Activated CD4-positive, CD25-positive, alpha-beta regulatory T cell treated with anti-CD3 and anti-CD28 coated beads, Interleukin-2, amount 50 U/mL, for 16 hours (primary cell): ENCODE measurements around the gene PBX3.
"Not testable (repeated sequence)": the region's sequence is repeated elsewhere in the genome, so short reads cannot be mapped to it uniquely, and the experiment has no call there.

Experiments used
- DNase-seq: peaks from one replicate; pipeline ENCODE4 v3.0.0-alpha.2; 2020; ENCODE audit warnings: low read depth, low spot score

PBX3 gene

DNA sequence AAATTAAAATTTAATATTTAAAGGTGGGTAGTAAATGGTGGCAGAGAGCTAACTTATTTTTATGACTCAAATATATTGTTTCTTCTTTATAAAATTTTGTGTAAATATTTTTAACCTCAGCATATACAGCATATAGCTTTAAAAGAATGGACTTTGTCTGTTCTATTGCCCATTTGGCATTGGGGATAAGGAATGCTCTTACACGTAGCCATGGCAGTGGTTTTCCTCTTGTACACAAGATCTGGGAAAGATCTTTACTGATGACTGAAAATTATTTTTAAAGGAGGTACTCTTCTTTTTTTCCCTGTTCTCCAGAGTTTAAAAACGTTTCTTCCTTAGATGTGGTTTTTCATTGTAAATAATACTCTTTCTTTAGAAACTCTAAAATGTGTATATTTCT lies 75.0 kb downstream of the PBX3 start:
- DNase-seq = no peak

DNA sequence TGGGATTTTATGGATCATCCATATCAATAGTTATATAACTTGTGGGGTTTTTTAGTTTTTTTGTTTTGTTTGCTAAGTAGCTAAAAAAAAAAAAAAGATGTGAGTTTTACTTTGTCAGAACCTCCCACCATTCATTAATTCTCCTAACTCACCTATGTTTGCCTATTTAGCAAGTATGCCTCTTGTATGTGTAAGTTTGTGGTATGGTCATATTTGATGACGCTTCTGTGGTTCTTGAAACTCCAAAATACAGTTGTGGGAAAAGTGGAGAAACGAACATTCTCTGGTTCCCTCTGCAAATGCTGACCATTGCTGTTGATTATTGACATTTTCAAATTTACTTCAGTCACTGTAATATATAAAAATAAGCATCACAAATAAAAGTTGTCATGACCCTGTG lies 75.7 kb downstream of the PBX3 start:
- no peak for DNase-seq

DNA sequence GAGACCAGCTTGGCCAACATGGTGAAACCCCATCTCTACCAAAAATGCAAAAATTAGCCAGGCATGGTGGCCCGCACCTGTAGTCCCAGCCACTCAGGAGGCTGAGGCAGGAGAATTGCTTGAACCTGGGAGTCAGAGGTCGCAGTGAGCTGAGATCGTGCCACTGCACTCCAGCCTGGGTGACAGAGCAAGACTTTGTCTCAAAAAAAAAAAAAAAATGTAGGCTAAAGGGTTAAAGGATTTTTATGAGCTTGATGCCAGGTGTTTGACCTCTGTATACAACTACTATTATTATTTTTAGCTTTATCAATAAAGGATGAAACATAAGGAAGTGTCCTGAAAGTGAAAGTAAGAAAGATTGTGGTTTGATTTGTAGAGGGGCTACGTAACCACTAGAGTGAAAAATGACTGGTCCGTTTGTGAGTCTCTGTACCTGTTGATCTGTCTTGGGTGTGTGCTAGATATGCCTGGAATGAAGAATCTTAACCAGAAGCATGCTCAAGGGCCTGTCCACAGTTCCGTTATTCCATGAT lies 76.8 kb downstream of the PBX3 start:
- DNase-seq = not testable (repeated sequence)

- no peak for DNase-seq
Measured at GRCh38 chr9:125825762-125826161, 78.6 kb downstream of the PBX3 start.

- DNase-seq = no peak
Measured at GRCh38 chr9:125826850-125827249, 79.7 kb downstream of the PBX3 start.

DNA sequence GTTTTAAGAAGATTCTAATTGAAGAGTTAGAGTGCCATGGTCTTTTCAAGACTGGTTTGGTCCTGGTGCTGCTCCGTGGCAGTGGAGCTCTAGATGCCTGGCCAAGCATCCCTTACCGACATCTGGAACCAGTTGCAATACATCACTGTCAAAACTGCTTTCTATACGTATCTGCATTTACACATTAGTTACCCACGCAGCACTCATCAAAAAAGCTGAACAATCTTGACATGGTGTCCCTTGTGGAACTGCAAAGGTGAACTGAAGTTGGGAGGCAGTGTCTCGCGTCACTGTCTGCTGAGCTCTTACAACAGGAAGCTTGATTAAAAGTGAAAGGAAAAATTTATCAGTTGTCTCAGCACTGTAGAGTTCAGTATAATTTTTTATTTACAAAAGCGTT lies 82.6 kb downstream of the PBX3 start:
- DNase-seq = peak; percentile 16

DNA sequence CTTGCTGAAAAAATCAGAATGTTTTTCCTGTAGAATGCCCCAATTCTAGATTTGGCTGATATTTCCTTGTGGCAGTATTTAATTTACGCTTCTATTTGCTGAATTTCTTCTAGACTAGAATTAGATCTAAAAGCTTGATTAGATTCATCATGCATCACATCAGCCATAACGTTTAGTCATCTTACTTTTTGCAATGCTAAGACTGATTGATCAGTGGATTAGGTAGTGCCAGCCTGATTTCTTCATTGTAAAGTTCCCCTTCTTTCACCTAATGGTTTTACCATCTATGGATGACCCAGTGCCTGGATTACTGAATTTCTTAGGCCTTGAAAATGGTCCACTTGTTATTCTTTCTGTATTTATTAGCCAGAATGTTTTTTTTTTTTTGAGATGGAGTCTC lies 83.9 kb downstream of the PBX3 start:
- DNase-seq = no peak

DNA sequence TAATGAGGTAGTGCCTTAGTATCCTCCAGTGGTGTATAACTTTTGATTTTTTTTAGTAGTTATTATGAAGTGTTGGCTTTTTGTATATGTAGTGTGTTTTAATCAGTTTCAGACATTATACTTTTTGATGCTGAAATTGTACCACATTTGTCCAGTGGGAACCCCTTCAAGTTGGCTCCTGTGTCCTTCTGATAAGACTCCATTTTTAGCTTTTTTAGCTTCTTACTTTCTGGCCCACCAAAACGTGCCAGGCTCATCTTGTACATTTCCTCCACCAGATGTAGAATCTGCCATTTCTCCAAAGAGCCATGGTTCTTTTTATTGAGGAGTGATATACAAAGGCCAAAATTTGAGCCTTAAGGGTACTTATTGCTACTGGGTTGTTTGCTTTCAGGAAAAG lies 84.4 kb downstream of the PBX3 start:
- no peak for DNase-seq

DNA sequence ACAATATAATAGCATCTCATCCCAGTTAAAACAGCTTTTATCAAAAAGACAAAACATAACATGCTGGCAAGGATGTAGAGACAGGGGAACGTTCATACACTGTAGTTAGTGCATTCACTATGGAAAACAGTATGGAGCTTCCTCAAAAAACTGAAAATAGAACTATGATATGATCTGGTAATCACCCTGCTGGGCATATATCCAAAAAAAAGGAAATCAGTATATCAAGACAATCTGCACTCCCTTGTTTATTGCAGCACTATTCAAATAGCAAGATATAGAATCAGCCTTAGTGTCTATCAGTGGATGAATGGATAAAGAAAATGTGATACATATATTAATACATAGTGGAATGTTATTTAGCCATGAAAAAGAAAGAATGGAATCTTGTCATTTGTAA lies 88.5 kb downstream of the PBX3 start:
- no peak for DNase-seq

- no peak for DNase-seq
Measured at GRCh38 chr9:125839317-125839716, 92.1 kb downstream of the PBX3 start.

DNA sequence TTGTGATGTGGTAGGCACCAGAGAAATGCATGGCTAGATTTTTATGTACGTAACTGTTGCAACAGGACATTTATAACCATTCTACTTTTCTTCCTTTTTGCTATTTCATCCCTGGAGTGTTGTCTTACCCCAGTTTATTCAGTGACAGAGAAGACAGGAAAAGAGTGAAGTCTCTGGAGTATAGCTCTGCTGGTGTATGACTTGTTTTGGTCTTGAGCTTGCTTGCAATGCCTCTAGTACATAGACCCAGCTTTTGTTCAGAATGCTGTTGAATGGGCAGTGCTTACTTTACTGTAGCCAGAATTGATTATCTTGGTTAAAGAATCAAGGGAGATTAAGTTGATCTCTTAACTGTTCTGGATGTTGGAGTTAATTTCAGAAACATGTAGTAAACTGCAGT lies 94.3 kb downstream of the PBX3 start:
- DNase-seq = no peak

GRCh38 chr9:125842242-125842641 lies 95.1 kb downstream of the PBX3 start:
- no peak for DNase-seq

DNA sequence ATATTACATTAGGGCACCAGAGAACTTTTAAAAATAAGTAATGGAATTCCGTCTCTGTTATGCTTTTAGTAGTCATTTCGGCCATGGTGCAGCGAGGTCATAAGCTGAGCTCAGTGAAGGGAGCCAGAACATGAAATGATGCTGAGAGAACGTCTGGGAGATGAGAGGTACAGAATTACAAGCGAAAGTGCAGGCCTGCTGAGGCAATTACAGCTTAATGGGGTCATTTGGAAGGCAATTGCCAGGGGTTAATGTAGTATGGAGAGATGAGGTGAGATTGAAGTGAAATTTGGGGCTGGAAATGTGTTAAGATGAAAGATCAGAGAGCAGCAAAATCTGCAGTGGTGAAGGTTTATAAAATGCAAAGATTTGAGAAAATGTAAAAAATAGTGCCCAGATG lies 96.5 kb downstream of the PBX3 start:
- no peak for DNase-seq

- DNase-seq = no peak
Measured at GRCh38 chr9:125844611-125845010, 97.4 kb downstream of the PBX3 start.

DNA sequence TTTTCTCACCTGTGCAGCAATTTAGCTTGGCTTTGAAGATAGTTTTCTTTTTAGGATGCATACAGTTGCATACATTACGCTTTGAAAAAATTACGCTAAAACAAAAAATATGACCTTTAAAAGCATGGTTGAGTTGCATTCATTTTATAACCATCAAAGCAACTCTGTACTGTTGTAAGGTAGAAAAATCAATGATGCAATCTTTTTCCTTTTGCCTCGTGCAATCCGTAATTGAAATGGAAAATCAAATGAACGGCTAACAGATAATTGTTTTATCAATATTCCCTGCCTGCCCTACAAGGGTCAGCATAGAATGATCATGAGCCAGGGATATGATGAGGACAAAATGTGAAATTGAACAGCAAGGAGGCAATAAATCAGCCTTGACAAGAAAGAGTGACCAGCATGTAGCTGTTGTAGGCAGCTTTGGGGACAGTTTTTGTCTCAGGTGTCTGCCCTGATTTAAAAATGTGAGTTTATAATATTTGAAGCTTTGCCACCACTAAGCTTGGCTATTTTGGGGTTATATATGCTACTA lies 98.2 kb downstream of the PBX3 start:
- no peak for DNase-seq

GRCh38 chr9:125847735-125848134 lies 100.6 kb downstream of the PBX3 start:
- DNase-seq = no peak

GRCh38 chr9:125850106-125850632 lies 103.0 kb downstream of the PBX3 start:
- DNase-seq = no peak

GRCh38 chr9:125850763-125851162 lies 103.6 kb downstream of the PBX3 start:
- DNase-seq = no peak

DNA sequence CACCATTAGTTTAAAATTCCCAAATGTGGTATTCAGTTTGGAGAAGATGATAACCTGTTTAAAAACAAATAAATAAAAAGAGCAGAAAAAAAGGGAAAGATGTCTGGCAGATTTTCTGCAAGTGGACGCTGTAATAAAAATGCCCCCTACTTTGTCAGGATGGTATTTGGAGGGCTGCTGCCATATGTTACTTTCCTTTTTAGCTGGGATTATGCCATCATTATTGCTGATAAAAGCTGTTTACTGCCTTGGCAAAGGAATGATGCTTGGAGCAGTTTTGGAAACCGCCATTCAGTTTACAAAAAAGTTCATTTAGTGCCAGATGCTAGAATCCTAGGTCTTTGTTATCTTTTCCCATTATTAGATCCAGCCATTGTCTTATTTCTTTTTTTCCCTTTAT lies 104.8 kb downstream of the PBX3 start:
- no peak for DNase-seq

- DNase-seq = no peak
Measured at GRCh38 chr9:125852386-125852785, 105.2 kb downstream of the PBX3 start.

- DNase-seq = no peak
Measured at GRCh38 chr9:125854553-125855275, 107.5 kb downstream of the PBX3 start.

GRCh38 chr9:125856331-125856730 lies 109.2 kb downstream of the PBX3 start:
- DNase-seq = no peak

- no peak for DNase-seq
Measured at GRCh38 chr9:125861405-125862058, 114.4 kb downstream of the PBX3 start.
